ENCODE data around the gene PDHX. TPM values are rescaled to one million over a fixed set of nuclear protein-coding genes. Genes with fewer than 3 reads are reported as not detected.
"Not testable (repeated sequence)": the region's sequence is repeated elsewhere in the genome, so short reads cannot be mapped to it uniquely, and the experiment has no call there.

Gene PDHX
- total RNA-seq, 1 donor from 2014 or later, result 39.1 TPM

DNA sequence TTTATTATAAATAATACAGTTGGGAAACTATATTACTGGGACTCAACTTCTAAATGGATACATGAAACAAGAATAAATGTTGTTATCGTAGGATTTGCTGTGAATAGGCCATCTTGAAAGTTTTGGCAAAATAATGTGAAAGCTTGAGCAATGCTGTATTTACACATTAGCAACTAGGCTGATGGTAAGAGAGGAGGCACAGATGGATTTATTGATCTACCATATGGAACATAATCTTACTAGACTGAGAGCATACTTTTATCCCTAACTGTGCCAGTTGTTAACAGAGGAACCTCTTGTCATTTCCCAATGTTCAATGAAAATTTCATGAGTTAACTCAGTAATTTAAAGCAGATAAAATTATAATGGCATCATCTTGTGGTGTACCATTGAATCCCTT lies 23.0 kb upstream of the PDHX start:
- intact Hi-C loops (cut with DNase I), result loop anchor here (5.0 kb wide), 1 partner anchor 306 kb away; no protein-coding TSS in a partner anchor

DNA sequence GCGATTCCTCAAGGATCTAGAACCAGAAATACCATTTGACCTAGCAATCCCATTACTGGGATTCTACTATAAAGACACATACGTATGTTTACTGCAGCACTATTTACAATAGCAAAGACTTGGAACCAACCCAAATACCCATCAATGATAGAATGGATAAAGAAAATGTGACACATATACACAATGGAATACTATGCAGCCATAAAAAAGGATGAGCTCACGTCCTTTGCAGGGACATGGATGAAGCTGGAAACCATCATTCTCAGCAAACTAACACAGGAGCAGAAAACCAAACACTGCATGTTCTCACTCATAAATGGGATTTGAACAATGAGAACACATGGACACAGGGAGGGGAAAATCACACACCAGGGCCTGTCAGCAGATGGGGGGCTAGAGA lies 20.2 kb upstream of the PDHX start:
- peaks cover 30% of the 10 kb centered on the region for H3K9me3 ChIP-seq
- intact Hi-C loops (cut with DNase I); H3K4me1 ChIP-seq; H3K27me3 ChIP-seq (ENCODE audit: low read depth); ATAC-seq; H3K27ac ChIP-seq; H3K4me3 ChIP-seq; H3K36me3 ChIP-seq; DNase-seq: not testable (repeated sequence)

More for the DNA sequence above, 23.0 kb upstream of the PDHX start:
- Histone ChIP-seq H3K4me1 (no peaks in the 10 kb centered on the region), H3K4me3 (no peak overlapping the region), H3K36me3 (peaks cover 6% of the 10 kb centered on the region), H3K27me3 (ENCODE audit: low read depth) (no peaks in the 10 kb centered on the region), H3K27ac (no peak overlapping the region), H3K9me3 (peaks cover 4% of the 10 kb centered on the region)
- TF ChIP-seq, protein P1, sequence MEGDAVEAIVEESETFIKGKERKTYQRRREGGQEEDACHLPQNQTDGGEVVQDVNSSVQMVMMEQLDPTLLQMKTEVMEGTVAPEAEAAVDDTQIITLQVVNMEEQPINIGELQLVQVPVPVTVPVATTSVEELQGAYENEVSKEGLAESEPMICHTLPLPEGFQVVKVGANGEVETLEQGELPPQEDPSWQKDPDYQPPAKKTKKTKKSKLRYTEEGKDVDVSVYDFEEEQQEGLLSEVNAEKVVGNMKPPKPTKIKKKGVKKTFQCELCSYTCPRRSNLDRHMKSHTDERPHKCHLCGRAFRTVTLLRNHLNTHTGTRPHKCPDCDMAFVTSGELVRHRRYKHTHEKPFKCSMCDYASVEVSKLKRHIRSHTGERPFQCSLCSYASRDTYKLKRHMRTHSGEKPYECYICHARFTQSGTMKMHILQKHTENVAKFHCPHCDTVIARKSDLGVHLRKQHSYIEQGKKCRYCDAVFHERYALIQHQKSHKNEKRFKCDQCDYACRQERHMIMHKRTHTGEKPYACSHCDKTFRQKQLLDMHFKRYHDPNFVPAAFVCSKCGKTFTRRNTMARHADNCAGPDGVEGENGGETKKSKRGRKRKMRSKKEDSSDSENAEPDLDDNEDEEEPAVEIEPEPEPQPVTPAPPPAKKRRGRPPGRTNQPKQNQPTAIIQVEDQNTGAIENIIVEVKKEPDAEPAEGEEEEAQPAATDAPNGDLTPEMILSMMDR (IDR thresholded peaks at IDR 0.05), result no peak
- DNase-seq (no peak), ATAC-seq (no peak)

DNA sequence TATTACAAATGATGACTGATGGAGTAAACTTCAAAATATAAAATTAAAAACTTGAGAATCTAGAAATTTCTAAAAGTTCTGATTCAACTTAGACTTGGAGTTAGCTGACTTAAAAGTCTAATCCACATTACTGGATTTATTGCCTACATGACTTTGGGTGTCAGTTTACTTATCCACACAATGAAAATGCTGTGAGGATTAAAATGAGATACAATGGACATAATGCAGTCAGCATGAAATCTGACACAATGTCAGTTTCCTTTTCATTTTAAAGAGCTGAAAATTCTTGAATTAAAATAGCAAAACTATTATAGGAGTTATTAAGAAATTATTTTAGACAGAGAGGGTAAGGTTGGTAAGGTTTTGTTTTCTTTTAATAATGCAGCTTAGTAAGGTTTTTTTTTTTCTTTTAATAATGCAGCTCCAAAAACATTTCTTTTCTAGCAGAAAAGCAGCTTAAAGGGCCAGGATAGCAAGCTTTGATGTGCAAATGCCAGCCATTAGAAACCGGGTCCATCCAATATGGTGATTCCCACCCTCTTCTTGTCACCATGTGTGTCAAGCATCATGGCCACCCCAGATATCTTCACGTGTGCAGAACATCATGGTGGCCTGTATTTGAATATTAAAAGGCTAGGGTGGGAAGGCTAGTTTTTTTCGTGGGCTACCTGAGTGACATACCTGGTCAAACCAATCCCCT lies 19.1 kb upstream of the PDHX start:
- no peaks in the 10 kb centered on the region for H3K27me3 ChIP-seq (ENCODE audit: low read depth)
- peaks cover 36% of the 10 kb centered on the region for H3K9me3 ChIP-seq
- TF ChIP-seq, protein P1 (IDR thresholded peaks at IDR 0.05), result no peak
- H3K4me3 ChIP-seq, result no peak overlapping the region
- H3K4me1 ChIP-seq, result no peaks in the 10 kb centered on the region
- DNase-seq (no peak), ATAC-seq (no peak)
- intact Hi-C loops (cut with DNase I), result no loop called here
- peaks cover 4% of the 10 kb centered on the region for H3K36me3 ChIP-seq
- no peak overlapping the region for H3K27ac ChIP-seq

DNA sequence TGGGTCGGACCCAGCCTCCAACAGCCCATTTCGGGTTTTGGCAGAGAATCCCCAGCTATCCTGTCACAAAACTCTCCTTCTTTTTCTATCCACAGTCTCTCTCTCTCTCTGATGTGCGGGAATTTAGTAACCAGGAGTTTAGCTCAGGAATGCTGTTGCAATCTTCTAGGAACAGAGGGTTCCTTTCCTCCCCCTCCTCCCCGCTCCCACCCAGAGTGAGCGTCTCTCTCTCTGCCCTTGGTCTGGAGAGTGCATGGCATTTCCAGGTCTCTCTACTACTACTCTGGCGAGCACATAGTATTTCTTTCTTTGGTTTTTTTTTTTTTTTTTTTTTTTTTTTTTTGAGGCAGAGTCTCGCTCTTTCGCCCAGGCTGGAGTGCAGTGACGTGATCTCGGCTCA lies 17.9 kb upstream of the PDHX start:
- peaks cover 2% of the 10 kb centered on the region for H3K36me3 ChIP-seq
- ATAC-seq (no peak), DNase-seq (no peak)
- intact Hi-C loops (cut with DNase I), result no loop called here
- TF ChIP-seq, protein P1 (IDR thresholded peaks at IDR 0.05), result no peak
- H3K27ac ChIP-seq, result no peak overlapping the region
- H3K4me3 ChIP-seq, result no peak overlapping the region
- H3K4me1 ChIP-seq, result no peaks in the 10 kb centered on the region
- H3K9me3 ChIP-seq, result peaks cover 36% of the 10 kb centered on the region
- H3K27me3 ChIP-seq (ENCODE audit: low read depth), result no peaks in the 10 kb centered on the region

DNA sequence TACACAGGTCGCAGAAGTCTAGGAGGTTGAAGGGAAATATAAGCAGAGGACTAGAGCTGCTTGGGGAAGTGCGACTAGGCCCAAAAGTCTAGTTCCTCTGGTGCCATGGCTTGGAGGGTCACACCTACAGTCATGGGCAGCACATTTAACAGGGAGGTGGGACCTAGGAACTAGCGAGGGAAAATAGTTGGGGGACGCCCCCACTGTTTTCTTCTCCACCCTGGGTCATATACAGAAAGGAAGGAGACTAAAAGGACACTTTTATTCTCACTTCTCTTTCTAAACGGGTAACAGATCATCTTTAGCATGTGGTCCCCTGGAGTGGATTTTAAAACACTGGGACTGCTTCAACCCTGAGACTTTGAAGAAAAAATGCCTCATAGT lies 16.8 kb upstream of the PDHX start:
- TF ChIP-seq, protein P1 (IDR thresholded peaks at IDR 0.05), result no peak
- Histone ChIP-seq H3K9me3 (peaks cover 36% of the 10 kb centered on the region), H3K27ac (no peak overlapping the region), H3K36me3 (no peaks in the 10 kb centered on the region), H3K4me1 (no peaks in the 10 kb centered on the region), H3K27me3 (ENCODE audit: low read depth) (no peaks in the 10 kb centered on the region), H3K4me3 (no peak overlapping the region)
- DNase-seq, result no peak
- ATAC-seq, result no peak
- intact Hi-C loops (cut with DNase I), result no loop called here

DNA sequence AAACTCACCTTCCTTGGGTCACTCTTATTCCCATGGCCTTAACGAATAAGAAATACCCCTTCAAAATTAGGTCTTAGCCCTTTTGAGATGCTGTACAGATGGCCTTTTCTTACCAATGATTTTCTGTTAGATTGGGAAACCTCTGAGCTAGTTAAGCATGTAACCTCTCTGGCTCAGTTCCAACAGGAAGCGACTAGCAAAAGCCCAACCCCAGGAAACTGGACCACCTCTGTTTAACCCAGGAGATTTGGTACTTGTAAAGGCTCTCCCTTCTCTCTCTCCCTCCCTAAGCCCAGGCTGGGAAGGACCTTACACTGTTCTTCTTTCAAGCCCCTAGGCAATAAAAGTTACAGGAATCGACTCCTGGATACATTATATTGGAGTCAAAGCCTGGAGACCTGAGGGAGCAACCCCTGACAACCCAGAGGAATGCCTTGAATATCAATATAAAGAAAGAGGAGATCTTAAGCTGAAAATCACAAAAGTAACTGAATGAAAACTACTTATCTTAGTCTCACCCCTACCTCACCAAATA lies 11.9 kb upstream of the PDHX start:
- TF ChIP-seq, protein P1 (IDR thresholded peaks at IDR 0.05), result no peak
- H3K36me3 ChIP-seq, result no peaks in the 10 kb centered on the region
- intact Hi-C loops (cut with DNase I), result no loop called here
- H3K9me3 ChIP-seq, result peaks cover 22% of the 10 kb centered on the region
- no peak for ATAC-seq
- H3K4me3 ChIP-seq, result no peak overlapping the region
- H3K27ac ChIP-seq, result no peak overlapping the region
- H3K27me3 ChIP-seq (ENCODE audit: low read depth), result no peaks in the 10 kb centered on the region
- no peaks in the 10 kb centered on the region for H3K4me1 ChIP-seq
- DNase-seq, result no peak

Data from lower lobe of right lung (tissue), 2 donors.